ENCODE results near the gene XRCC4. TPM values are rescaled to one million over a fixed set of nuclear protein-coding genes. Genes with fewer than 3 reads are reported as not detected.

XRCC4 gene
- total RNA-seq, 3 donors from 2014 or later = 8.8 to 10.8 (median 10.4) TPM

GRCh38 chr5:83034528-83035207, 42.7 kb upstream of the XRCC4 start:
- no peak for DNase-seq (ENCODE audit: low spot score in 2 of 2)
- Histone ChIP-seq H3K4me3 (no peak overlapping the region), H3K36me3 (no peaks in the 10 kb centered on the region), H3K27me3 (no peaks in the 10 kb centered on the region), H3K27ac (no peak overlapping the region), H3K4me1 (no peaks in the 10 kb centered on the region), H3K9me3 (no peaks in the 10 kb centered on the region)
- intact Hi-C loops (cut with DNase I; ENCODE audit: low total_unique reads) = no loop called here
- no peak for TF ChIP-seq POLR2A (IDR thresholded peaks at IDR 0.05)
- TF ChIP-seq POLR2AphosphoS5 (IDR thresholded peaks at IDR 0.05) = no peak
- TF ChIP-seq, protein P1, sequence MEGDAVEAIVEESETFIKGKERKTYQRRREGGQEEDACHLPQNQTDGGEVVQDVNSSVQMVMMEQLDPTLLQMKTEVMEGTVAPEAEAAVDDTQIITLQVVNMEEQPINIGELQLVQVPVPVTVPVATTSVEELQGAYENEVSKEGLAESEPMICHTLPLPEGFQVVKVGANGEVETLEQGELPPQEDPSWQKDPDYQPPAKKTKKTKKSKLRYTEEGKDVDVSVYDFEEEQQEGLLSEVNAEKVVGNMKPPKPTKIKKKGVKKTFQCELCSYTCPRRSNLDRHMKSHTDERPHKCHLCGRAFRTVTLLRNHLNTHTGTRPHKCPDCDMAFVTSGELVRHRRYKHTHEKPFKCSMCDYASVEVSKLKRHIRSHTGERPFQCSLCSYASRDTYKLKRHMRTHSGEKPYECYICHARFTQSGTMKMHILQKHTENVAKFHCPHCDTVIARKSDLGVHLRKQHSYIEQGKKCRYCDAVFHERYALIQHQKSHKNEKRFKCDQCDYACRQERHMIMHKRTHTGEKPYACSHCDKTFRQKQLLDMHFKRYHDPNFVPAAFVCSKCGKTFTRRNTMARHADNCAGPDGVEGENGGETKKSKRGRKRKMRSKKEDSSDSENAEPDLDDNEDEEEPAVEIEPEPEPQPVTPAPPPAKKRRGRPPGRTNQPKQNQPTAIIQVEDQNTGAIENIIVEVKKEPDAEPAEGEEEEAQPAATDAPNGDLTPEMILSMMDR (IDR thresholded peaks at IDR 0.05) = no peak

DNA sequence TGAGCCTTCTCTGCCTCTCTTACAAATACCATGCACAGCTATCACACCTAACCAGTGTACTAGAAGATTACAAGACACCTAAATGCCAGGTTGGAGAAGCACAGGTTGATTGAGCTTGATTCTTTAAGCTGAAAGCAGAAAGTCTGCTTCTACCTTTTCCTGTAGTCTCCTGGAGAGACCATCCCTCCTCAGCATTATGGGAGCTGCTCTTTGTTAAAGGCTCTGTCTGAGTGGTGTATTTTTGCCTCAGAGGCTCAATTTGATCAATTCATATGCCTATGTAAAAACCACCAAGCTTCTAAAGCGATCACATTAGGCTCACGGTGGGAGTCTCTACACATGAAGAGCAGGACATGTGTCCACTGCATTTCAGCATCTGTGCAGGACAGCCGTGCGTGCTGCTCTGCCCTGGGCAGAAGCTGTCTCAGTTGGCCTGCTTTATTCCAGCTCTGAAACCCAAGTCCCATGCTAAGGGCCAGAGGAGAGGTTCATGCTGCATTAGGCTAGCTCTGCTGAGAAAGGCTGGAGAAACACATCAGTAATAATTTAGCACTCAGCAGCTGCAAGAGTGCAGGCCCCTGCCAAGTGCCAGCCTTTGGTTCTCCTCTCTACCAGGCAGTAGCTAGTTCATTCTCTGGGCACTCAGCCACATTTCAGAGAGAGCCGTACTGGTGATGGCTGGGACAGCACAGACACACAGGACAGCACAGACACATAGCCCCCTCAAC, 41.8 kb upstream of the XRCC4 start:
- H3K27me3 ChIP-seq = no peaks in the 10 kb centered on the region
- H3K4me1 ChIP-seq = no peaks in the 10 kb centered on the region
- H3K9me3 ChIP-seq = no peaks in the 10 kb centered on the region
- TF ChIP-seq POLR2AphosphoS5 (IDR thresholded peaks at IDR 0.05) (no peak), POLR2A (IDR thresholded peaks at IDR 0.05) (no peak)
- TF ChIP-seq, protein P1 (IDR thresholded peaks at IDR 0.05) = no peak
- DNase-seq (ENCODE audit: low spot score in 2 of 2) = no peak
- intact Hi-C loops (cut with DNase I; ENCODE audit: low total_unique reads) = no loop called here
- no peaks in the 10 kb centered on the region for H3K36me3 ChIP-seq
- H3K27ac ChIP-seq = no peak overlapping the region
- H3K4me3 ChIP-seq = no peak overlapping the region

DNA sequence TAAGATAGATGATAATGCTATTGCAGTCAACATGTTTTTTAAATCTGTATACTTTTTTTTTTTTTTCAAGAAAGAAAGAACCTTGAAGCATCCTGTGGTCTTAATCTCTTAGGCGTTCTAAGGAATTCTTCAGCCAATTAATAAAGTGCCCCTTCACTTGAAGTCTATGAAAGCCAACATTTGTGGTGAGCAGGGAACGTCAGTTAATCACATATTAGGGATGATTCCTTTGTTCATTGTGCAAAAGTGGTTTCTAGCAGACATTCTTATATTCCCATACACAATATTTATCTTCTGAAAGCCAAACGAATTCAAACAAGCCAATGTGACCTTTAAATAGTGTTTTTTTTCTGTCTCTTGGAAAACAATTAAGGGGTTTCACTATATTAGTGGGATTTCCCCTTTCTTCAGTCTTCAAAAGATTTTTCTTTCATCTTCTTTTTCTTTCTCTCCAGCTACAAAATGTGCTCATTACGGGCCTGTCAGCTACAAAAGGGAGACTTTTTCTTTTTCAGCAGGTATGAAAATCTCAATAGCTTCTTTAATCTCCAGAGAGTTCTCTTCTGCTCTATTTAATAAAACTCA, 40.3 kb upstream of the XRCC4 start:
- H3K27ac ChIP-seq = no peak overlapping the region
- H3K4me3 ChIP-seq = no peak overlapping the region
- DNase-seq (ENCODE audit: low spot score in 2 of 2) = no peak
- H3K4me1 ChIP-seq = no peaks in the 10 kb centered on the region
- no peaks in the 10 kb centered on the region for H3K9me3 ChIP-seq
- H3K36me3 ChIP-seq = no peaks in the 10 kb centered on the region
- TF ChIP-seq, protein P1 (IDR thresholded peaks at IDR 0.05) = no peak
- TF ChIP-seq POLR2AphosphoS5 (IDR thresholded peaks at IDR 0.05) = no peak
- no peak for TF ChIP-seq POLR2A (IDR thresholded peaks at IDR 0.05)
- H3K27me3 ChIP-seq = no peaks in the 10 kb centered on the region
- intact Hi-C loops (cut with DNase I; ENCODE audit: low total_unique reads) = no loop called here

- Histone ChIP-seq H3K4me3 (no peak overlapping the region), H3K36me3 (no peaks in the 10 kb centered on the region), H3K4me1 (no peaks in the 10 kb centered on the region), H3K9me3 (no peaks in the 10 kb centered on the region), H3K27me3 (no peaks in the 10 kb centered on the region), H3K27ac (no peak overlapping the region)
- intact Hi-C loops (cut with DNase I; ENCODE audit: low total_unique reads) = no loop called here
- DNase-seq (ENCODE audit: low spot score in 2 of 2) = no peak
- TF ChIP-seq POLR2A (IDR thresholded peaks at IDR 0.05) = no peak
- TF ChIP-seq POLR2AphosphoS5 (IDR thresholded peaks at IDR 0.05) = no peak
- TF ChIP-seq, protein P1 (IDR thresholded peaks at IDR 0.05) = no peak
These were observed 38.4 kb upstream of the XRCC4 start for GRCh38 chr5:83038924-83039323.

DNA sequence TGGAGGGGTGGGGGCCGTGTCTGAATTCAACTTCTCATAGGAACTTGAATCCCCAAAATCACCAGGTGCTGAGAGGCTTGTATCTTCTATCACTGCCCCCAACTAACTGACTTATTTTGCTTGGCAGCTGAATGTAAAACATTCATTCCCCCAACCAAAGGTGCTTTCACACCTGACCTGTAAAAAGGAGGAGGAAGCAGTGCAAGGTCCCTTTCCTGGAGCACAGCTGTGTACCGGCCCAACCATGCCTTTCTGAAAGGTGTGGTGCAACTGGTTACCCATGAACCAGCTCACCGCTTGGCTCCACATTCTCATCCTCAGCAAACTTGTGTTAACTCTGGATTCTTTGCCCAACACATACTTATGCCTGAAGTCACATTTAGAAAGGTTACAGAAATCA, 34.8 kb upstream of the XRCC4 start:
- no peaks in the 10 kb centered on the region for H3K36me3 ChIP-seq
- no peaks in the 10 kb centered on the region for H3K9me3 ChIP-seq
- no peak for DNase-seq (ENCODE audit: low spot score in 2 of 2)
- no peaks in the 10 kb centered on the region for H3K27me3 ChIP-seq
- H3K27ac ChIP-seq = no peak overlapping the region
- intact Hi-C loops (cut with DNase I; ENCODE audit: low total_unique reads) = no loop called here
- H3K4me1 ChIP-seq = no peaks in the 10 kb centered on the region
- TF ChIP-seq POLR2AphosphoS5 (IDR thresholded peaks at IDR 0.05) (no peak), POLR2A (IDR thresholded peaks at IDR 0.05) (no peak)
- H3K4me3 ChIP-seq = no peak overlapping the region

All from breast epithelium (tissue), 4 donors.